HepG2 (cell line): ENCODE results near the gene SEMA7A.

Experiments used
- CCDC6 ChIP-seq: sonication (generic); formaldehyde crosslinking; IDR thresholded peaks from 2 replicates; pipeline ENCODE4 v1.8.1; 2022; ENCODE audit warnings: mild to moderate bottlenecking, missing genetic modification reagents, moderate library complexity
- ELF4 ChIP-seq: sonication (generic); formaldehyde crosslinking; IDR thresholded peaks from 2 replicates; pipeline ENCODE4 v1.5.0; 2020; ENCODE audit warnings: missing genetic modification reagents, mild to moderate bottlenecking, moderate library complexity, borderline replicate concordance
- ETS1 ChIP-seq: sonication (generic); formaldehyde crosslinking; IDR thresholded peaks from 2 replicates; pipeline ENCODE4 v1.4.0; 2020; ENCODE audit warnings: missing genetic modification reagents
- JUNB ChIP-seq: sonication (generic); formaldehyde crosslinking; IDR thresholded peaks from 2 replicates; pipeline ENCODE4 v1.8.0; 2022; ENCODE audit warnings: missing genetic modification reagents, mild to moderate bottlenecking, borderline replicate concordance

DNA sequence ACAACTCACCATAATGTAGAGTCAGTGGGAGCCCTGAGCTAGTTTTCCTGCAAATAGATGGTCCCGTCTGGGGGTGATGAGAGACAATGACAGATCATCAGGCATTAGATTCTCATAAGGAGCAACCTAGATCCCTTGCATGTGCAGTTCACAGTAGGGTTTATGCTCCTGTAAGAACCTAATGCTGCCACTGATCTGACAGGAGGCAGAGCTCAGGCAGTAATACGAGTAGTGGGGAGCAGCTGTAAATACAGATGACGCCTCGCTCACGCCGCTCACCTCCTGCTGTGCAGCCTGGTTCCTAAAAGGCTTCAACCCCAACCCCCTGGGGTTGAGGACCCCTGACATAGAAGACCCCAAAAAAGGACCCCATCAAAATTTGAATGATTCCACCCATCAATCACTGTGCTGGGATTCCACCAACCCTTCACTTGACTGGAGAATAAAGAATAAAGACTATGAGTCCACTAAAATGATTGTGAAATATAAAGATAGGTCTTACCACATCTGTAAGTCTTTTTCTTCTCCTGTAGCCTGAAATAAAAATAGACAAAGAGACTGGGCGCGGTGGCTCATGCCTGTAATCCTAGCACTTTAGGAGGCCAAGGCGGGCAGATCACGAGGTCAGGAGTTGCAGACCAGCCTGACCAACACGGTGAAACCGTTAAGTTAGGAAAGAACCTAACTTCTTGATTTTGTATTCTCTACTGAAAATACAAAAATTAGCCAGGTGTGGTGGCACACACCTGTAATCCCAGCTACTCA, 37.1 kb upstream of the SEMA7A start:
- no peak for TF ChIP-seq JUNB (CRISPR knock-in tag)
- TF ChIP-seq ETS1 (CRISPR knock-in tag) = no peak
- TF ChIP-seq ELF4 (CRISPR knock-in tag) = no peak
- no peak for TF ChIP-seq CCDC6 (CRISPR knock-in tag)
